GM12878 (cell line): ENCODE results near the gene TGFB1. TPM values are rescaled to one million over a fixed set of nuclear protein-coding genes. Genes with fewer than 3 reads are reported as not detected.

Experiments used
- FOXM1 ChIP-seq: IDR thresholded peaks from 2 replicates; pipeline ENCODE4 v1.6.1; 2012; ENCODE audit warnings: low read depth, mild to moderate bottlenecking, inconsistent platforms, low read length, moderate library complexity
- IRF4 ChIP-seq: IDR thresholded peaks from 2 replicates; pipeline ENCODE4 v1.6.1; 2011; ENCODE audit warnings: low read depth, low read length
- MYB ChIP-seq: fragments of 150-350 bp; IDR thresholded peaks from 2 replicates; pipeline ENCODE4 v1.6.1; 2014; ENCODE audit warnings: mild to moderate bottlenecking, low read depth, low read length, borderline replicate concordance
- SMARCA5 ChIP-seq: fragments of 450-650 bp; IDR thresholded peaks from 2 replicates; pipeline ENCODE4 v1.6.1; 2017; ENCODE audit warnings: mild to moderate bottlenecking
- SPI1 ChIP-seq: IDR thresholded peaks from 2 replicates; pipeline ENCODE4 v1.6.1; 2011; ENCODE audit warnings: low read depth, mild to moderate bottlenecking, low read length, moderate library complexity, borderline replicate concordance; ENCODE audit not compliant: insufficient read depth
- SUZ12 ChIP-seq: fragments of 200-600 bp; sonication (generic); IDR thresholded peaks from one replicate; pipeline ENCODE4 v1.6.1; 2018; ENCODE audit warnings: antibody characterized with exemption, mild to moderate bottlenecking; ENCODE audit not compliant: unreplicated experiment
- TAF1 ChIP-seq: IDR thresholded peaks from 2 replicates; pipeline ENCODE4 v1.6.1; 2011; ENCODE audit warnings: mild to moderate bottlenecking, low read depth, low read length, borderline replicate concordance
- YY1 ChIP-seq: IDR thresholded peaks from 2 replicates; pipeline ENCODE4 v1.6.1; 2011; ENCODE audit warnings: low read depth, mild to moderate bottlenecking, low read length
- ZBED1 ChIP-seq: IDR thresholded peaks from 2 replicates; pipeline ENCODE4 v1.6.1; 2016; ENCODE audit warnings: borderline replicate concordance
- ZZZ3 ChIP-seq: IDR thresholded peaks from 2 replicates; pipeline ENCODE4 v1.6.1; 2011; ENCODE audit warnings: low read depth; ENCODE audit not compliant: control insufficient read depth, insufficient read length
- polyA plus RNA-seq, 11 experiments: library from polyadenylated mRNA; depleted of rRNA in 4 of 11; unstranded in 6 of 11; stranded (reverse) in 5 of 11; fragments of >200 nt; fragmentation: Nextera tagmentation in 4 of 11; fragmentation: Illumina TruSeq in 1 of 11; extraction: Ambion mirVana in 4 of 11; extraction: Trizol in 1 of 11; gene quantifications; 1 replicate in 1 of 11; 2 replicates in 10 of 11; pipeline versions ENCODE4 v1.2.1 to v1.2.3, GENCODE V29; 2011 to 2016; ENCODE audit warnings: inconsistent platforms in 2 of 11, missing spikeins in 2 of 11, low read depth in 1 of 11
- total RNA-seq, 4 experiments: library from RNA; depleted of rRNA in 3 of 4; stranded (reverse); fragments of >200 nt in 3 of 4; fragmentation: Illumina TruSeq in 1 of 4; extraction: Trizol in 1 of 4; gene quantifications; 2 replicates each; pipeline versions ENCODE4 v1.2.1 to v1.2.3, GENCODE V29; 2013 to 2021
- TF ChIP-seq, protein P1 (sequence below): fragments of 450-650 bp; IDR thresholded peaks from 2 replicates; pipeline ENCODE4 v1.6.1; 2017; ENCODE audit warnings: mild to moderate bottlenecking
- TF ChIP-seq, protein P2 (sequence below): IDR thresholded peaks from 2 replicates; pipeline ENCODE4 v1.6.1; 2011; ENCODE audit warnings: low read depth, low read length, improper control_type of control experiment, borderline replicate concordance
- TF ChIP-seq, protein P3 (sequence below): IDR thresholded peaks from 2 replicates; pipeline ENCODE4 v1.6.1; 2012; ENCODE audit warnings: mild to moderate bottlenecking, low read depth, low read length
- TF ChIP-seq, protein P4 (sequence below): fragments of 150-350 bp; IDR thresholded peaks from 2 replicates; pipeline ENCODE4 v1.6.1; 2016; ENCODE audit warnings: low read depth, low read length
- TF ChIP-seq, protein P5 (sequence below): fragments of 450-650 bp; IDR thresholded peaks from 2 replicates; pipeline ENCODE4 v1.6.1; 2016; ENCODE audit warnings: mild to moderate bottlenecking
- TF ChIP-seq, protein P6 (sequence below): IDR thresholded peaks from 2 replicates; pipeline ENCODE4 v1.6.1; 2012; ENCODE audit warnings: low read length, inconsistent platforms

Gene TGFB1
- total and polyA plus RNA-seq, 10 of the 15 experiments (the other 5 are each of a cell fraction or from before 2014, with no cell fraction given) = 0.23 to 120 (median 10.9) TPM

DNA sequence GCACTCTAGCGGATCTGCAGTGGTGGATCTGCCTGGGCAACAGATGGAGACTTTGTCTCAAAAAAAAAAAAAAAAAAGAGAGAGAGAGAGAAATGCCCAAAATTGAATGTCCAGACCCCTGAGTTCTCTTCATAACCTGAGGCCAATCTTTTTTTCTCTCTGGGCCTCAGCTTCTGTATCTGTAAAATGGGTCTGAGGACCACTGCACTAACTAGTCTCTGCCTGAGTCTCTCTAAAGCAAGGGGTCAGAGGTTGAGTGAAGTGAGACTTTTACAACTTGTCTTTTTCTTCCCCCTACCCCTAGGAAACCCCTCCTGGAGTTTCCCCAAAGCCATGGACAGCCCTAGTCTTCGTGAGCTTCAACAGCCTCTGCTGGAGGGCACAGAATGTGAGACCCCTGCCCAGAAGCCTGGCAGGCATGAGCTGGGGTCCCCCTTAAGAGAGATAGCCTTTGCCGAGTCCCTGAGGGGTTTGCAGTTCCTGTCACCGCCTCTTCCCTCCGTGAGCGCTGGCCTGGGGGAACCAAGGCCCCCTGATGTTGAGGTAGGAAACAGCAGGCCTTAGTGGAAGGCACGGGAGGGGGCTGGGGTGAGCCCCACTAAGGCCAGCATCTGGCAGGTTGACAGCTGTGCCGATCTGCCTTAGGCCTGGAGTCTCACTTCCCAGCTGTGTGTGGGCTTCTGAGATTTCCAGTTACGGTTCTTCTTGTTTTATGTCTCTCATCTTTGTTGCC, 24.4 kb upstream of the TGFB1 start (continued):
- TF ChIP-seq, protein P1, sequence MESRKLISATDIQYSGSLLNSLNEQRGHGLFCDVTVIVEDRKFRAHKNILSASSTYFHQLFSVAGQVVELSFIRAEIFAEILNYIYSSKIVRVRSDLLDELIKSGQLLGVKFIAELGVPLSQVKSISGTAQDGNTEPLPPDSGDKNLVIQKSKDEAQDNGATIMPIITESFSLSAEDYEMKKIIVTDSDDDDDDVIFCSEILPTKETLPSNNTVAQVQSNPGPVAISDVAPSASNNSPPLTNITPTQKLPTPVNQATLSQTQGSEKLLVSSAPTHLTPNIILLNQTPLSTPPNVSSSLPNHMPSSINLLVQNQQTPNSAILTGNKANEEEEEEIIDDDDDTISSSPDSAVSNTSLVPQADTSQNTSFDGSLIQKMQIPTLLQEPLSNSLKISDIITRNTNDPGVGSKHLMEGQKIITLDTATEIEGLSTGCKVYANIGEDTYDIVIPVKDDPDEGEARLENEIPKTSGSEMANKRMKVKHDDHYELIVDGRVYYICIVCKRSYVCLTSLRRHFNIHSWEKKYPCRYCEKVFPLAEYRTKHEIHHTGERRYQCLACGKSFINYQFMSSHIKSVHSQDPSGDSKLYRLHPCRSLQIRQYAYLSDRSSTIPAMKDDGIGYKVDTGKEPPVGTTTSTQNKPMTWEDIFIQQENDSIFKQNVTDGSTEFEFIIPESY = no peak
- TF ChIP-seq ZBED1 (no peak), YY1 (no peak), SMARCA5 (no peak), MYB (no peak), TAF1 (no peak), ZZZ3 (no peak), IRF4 (no peak), FOXM1 (no peak), SUZ12 (no peak), SPI1 (peak; percentile 40; the same call in 1 of the 2 replicates)
- TF ChIP-seq, protein P2, sequence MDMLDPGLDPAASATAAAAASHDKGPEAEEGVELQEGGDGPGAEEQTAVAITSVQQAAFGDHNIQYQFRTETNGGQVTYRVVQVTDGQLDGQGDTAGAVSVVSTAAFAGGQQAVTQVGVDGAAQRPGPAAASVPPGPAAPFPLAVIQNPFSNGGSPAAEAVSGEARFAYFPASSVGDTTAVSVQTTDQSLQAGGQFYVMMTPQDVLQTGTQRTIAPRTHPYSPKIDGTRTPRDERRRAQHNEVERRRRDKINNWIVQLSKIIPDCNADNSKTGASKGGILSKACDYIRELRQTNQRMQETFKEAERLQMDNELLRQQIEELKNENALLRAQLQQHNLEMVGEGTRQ = no peak
- TF ChIP-seq, protein P3, sequence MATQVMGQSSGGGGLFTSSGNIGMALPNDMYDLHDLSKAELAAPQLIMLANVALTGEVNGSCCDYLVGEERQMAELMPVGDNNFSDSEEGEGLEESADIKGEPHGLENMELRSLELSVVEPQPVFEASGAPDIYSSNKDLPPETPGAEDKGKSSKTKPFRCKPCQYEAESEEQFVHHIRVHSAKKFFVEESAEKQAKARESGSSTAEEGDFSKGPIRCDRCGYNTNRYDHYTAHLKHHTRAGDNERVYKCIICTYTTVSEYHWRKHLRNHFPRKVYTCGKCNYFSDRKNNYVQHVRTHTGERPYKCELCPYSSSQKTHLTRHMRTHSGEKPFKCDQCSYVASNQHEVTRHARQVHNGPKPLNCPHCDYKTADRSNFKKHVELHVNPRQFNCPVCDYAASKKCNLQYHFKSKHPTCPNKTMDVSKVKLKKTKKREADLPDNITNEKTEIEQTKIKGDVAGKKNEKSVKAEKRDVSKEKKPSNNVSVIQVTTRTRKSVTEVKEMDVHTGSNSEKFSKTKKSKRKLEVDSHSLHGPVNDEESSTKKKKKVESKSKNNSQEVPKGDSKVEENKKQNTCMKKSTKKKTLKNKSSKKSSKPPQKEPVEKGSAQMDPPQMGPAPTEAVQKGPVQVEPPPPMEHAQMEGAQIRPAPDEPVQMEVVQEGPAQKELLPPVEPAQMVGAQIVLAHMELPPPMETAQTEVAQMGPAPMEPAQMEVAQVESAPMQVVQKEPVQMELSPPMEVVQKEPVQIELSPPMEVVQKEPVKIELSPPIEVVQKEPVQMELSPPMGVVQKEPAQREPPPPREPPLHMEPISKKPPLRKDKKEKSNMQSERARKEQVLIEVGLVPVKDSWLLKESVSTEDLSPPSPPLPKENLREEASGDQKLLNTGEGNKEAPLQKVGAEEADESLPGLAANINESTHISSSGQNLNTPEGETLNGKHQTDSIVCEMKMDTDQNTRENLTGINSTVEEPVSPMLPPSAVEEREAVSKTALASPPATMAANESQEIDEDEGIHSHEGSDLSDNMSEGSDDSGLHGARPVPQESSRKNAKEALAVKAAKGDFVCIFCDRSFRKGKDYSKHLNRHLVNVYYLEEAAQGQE = no peak
- TF ChIP-seq, protein P4, sequence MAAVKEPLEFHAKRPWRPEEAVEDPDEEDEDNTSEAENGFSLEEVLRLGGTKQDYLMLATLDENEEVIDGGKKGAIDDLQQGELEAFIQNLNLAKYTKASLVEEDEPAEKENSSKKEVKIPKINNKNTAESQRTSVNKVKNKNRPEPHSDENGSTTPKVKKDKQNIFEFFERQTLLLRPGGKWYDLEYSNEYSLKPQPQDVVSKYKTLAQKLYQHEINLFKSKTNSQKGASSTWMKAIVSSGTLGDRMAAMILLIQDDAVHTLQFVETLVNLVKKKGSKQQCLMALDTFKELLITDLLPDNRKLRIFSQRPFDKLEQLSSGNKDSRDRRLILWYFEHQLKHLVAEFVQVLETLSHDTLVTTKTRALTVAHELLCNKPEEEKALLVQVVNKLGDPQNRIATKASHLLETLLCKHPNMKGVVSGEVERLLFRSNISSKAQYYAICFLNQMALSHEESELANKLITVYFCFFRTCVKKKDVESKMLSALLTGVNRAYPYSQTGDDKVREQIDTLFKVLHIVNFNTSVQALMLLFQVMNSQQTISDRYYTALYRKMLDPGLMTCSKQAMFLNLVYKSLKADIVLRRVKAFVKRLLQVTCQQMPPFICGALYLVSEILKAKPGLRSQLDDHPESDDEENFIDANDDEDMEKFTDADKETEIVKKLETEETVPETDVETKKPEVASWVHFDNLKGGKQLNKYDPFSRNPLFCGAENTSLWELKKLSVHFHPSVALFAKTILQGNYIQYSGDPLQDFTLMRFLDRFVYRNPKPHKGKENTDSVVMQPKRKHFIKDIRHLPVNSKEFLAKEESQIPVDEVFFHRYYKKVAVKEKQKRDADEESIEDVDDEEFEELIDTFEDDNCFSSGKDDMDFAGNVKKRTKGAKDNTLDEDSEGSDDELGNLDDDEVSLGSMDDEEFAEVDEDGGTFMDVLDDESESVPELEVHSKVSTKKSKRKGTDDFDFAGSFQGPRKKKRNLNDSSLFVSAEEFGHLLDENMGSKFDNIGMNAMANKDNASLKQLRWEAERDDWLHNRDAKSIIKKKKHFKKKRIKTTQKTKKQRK = no peak
- TF ChIP-seq, protein P5, sequence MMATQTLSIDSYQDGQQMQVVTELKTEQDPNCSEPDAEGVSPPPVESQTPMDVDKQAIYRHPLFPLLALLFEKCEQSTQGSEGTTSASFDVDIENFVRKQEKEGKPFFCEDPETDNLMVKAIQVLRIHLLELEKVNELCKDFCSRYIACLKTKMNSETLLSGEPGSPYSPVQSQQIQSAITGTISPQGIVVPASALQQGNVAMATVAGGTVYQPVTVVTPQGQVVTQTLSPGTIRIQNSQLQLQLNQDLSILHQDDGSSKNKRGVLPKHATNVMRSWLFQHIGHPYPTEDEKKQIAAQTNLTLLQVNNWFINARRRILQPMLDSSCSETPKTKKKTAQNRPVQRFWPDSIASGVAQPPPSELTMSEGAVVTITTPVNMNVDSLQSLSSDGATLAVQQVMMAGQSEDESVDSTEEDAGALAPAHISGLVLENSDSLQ = 0 out of 2 replicates have a peak, but pooled peaks have one; percentile 6
- TF ChIP-seq, protein P6, sequence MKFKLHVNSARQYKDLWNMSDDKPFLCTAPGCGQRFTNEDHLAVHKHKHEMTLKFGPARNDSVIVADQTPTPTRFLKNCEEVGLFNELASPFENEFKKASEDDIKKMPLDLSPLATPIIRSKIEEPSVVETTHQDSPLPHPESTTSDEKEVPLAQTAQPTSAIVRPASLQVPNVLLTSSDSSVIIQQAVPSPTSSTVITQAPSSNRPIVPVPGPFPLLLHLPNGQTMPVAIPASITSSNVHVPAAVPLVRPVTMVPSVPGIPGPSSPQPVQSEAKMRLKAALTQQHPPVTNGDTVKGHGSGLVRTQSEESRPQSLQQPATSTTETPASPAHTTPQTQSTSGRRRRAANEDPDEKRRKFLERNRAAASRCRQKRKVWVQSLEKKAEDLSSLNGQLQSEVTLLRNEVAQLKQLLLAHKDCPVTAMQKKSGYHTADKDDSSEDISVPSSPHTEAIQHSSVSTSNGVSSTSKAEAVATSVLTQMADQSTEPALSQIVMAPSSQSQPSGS = no peak
